Thyroid gland (tissue), 4 donors: ENCODE data around the gene TBC1D26.
"Not testable (repeated sequence)": the region's sequence is repeated elsewhere in the genome, so short reads cannot be mapped to it uniquely, and the experiment has no call there.

Source experiments
- CTCF ChIP-seq, 6 experiments: fragments of 200-600 bp in 3 of 6; fragments of 450-650 bp in 3 of 6; sonication (generic) in 3 of 6; IDR thresholded peaks; one replicate each; pipeline ENCODE4 v1.5.1; 2016 to 2019; ENCODE audit warnings: antibody characterized with exemption in 6 of 6, mild to moderate bottlenecking in 2 of 6, inconsistent platforms in 1 of 6, moderate library complexity in 1 of 6
- POLR2A ChIP-seq, 2 donors: fragments of 450-650 bp; IDR thresholded peaks; one replicate each; pipeline ENCODE4 v1.6.1; 2017; ENCODE audit warnings: antibody characterized with exemption in 2 of 2, mild to moderate bottlenecking in 2 of 2, moderate library complexity in 1 of 2

GRCh38 chr17:15699413-15699924 lies 32.6 kb upstream of the TBC1D26 start, which contains the start of gene ZNF286A:
- TF ChIP-seq CTCF (IDR thresholded peaks at IDR 0.05) = not testable (repeated sequence)
- TF ChIP-seq POLR2A (IDR thresholded peaks at IDR 0.05) = peak in 1 of 2 donors; percentile 80
